Testis (tissue), 3 donors: ENCODE measurements around the gene DIAPH2. TPM values are rescaled to one million over a fixed set of nuclear protein-coding genes. Genes with fewer than 3 reads are reported as not detected.

Experiments used
- DNase-seq: peaks from one replicate; pipeline ENCODE4 v3.0.0-alpha.2; 2019
- H3K27ac ChIP-seq, 2 donors: fragments of 200-600 bp; sonication (generic); one replicate each; pipeline ENCODE4 v1.5.1; 2019
- H3K27me3 ChIP-seq: fragments of 200-600 bp; sonication (generic); one replicate; pipeline ENCODE4 v1.5.1; 2019
- H3K36me3 ChIP-seq: fragments of 200-600 bp; sonication (generic); one replicate; pipeline ENCODE4 v1.5.1; 2017; ENCODE audit warnings: low read depth; ENCODE audit errors: missing control alignments
- H3K4me1 ChIP-seq: fragments of 200-600 bp; sonication (generic); one replicate; pipeline ENCODE4 v1.5.1; 2019
- H3K4me3 ChIP-seq, 2 donors: fragments of 200-600 bp; sonication (generic); one replicate each; pipeline ENCODE4 v1.5.1; 2017 to 2019
- H3K9me3 ChIP-seq: fragments of 200-600 bp; sonication (generic); one replicate; pipeline ENCODE4 v1.5.1; 2017
- POLR2A ChIP-seq: fragments of 450-650 bp; IDR thresholded peaks from one replicate; pipeline ENCODE4 v1.6.1; 2017; ENCODE audit warnings: antibody characterized with exemption, mild to moderate bottlenecking, moderate library complexity
- WGBS, 2 donors: methylation state at CpG; one replicate each; pipeline ENCODE4 v1.1.5; 2018; 5-methylcytosine and 5-hydroxymethylcytosine counted together
- intact Hi-C: fragments of 100-400 bp; cut with DNase I; formaldehyde crosslinking; loops from one replicate; pipeline ENCODE4 v1.15.1; 2023; ENCODE audit warnings: low total_unique reads
- polyA plus RNA-seq: library from polyadenylated mRNA; stranded (reverse); fragments of 350-450 nt; fragmentation: Illumina TruSeq; extraction: RNeasy Lipid Tissue Mini Kit (QIAGEN cat#74804); gene quantifications from one replicate; pipeline ENCODE4 v1.2.3, GENCODE V29; 2014; ENCODE audit warnings: low read depth, low replicate concordance; ENCODE audit not compliant: insufficient read depth
- total RNA-seq, 2 donors: library from RNA; depleted of rRNA; stranded (reverse); fragments of >200 nt; gene quantifications; one replicate each; pipeline ENCODE4 v1.2.3, GENCODE V29; 2016
- TF ChIP-seq, protein P1 (sequence below), 3 experiments: fragments of 450-650 bp in 2 of 3; fragments of 200-600 bp in 1 of 3; sonication (generic) in 1 of 3; IDR thresholded peaks; one replicate each; pipeline ENCODE4 v1.5.1; 2016 to 2019; ENCODE audit warnings: antibody characterized with exemption in 3 of 3, mild to moderate bottlenecking in 2 of 3, moderate library complexity in 1 of 3

DIAPH2 gene
- total and polyA plus RNA-seq, 3 donors from 2014 or later: 13.1 to 68.3 (median 67.4) TPM

- Histone ChIP-seq H3K9me3 (no peaks in the 10 kb centered on the region), H3K4me1 (no peaks in the 10 kb centered on the region), H3K27me3 (no peaks in the 10 kb centered on the region), H3K4me3 (no peak overlapping the region), H3K36me3 (no peaks in the 10 kb centered on the region), H3K27ac (no peak overlapping the region)
- TF ChIP-seq, protein P1, sequence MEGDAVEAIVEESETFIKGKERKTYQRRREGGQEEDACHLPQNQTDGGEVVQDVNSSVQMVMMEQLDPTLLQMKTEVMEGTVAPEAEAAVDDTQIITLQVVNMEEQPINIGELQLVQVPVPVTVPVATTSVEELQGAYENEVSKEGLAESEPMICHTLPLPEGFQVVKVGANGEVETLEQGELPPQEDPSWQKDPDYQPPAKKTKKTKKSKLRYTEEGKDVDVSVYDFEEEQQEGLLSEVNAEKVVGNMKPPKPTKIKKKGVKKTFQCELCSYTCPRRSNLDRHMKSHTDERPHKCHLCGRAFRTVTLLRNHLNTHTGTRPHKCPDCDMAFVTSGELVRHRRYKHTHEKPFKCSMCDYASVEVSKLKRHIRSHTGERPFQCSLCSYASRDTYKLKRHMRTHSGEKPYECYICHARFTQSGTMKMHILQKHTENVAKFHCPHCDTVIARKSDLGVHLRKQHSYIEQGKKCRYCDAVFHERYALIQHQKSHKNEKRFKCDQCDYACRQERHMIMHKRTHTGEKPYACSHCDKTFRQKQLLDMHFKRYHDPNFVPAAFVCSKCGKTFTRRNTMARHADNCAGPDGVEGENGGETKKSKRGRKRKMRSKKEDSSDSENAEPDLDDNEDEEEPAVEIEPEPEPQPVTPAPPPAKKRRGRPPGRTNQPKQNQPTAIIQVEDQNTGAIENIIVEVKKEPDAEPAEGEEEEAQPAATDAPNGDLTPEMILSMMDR (IDR thresholded peaks at IDR 0.05): no peak
- no peak for TF ChIP-seq POLR2A
- intact Hi-C loops: no loop called here
- DNase-seq: no peak
Measured at GRCh38 chrX:97452283-97452682, 767.6 kb downstream of the DIAPH2 start.

DNA sequence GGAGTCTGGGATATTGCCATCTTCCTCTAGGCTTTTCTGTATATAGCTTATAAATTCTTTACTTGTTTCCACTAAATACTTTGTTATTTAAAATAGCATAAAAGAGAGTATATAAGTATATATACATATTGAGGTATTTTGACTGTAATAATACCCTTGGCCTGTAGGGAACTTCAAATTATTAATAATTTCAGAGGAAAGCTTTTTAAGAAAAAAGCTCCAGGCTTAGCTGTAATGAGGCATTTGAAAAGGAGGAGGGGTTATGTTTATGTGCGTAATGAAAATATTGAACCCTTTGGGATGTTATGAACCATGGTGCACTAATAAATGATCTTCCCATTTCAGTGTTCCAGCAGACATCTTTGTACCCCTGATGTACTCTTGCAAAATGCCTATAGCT, 777.1 kb downstream of the DIAPH2 start:
- intact Hi-C loops: no loop called here
- no peaks in the 10 kb centered on the region for H3K9me3 ChIP-seq
- no peak overlapping the region for H3K4me3 ChIP-seq
- no peaks in the 10 kb centered on the region for H3K36me3 ChIP-seq
- TF ChIP-seq, protein P1 (IDR thresholded peaks at IDR 0.05): no peak
- no peak for TF ChIP-seq POLR2A
- no peaks in the 10 kb centered on the region for H3K4me1 ChIP-seq
- 94 to 96% methylated on average over 1 of the region's 1 CpG for WGBS, 2 donors
- H3K27me3 ChIP-seq: no peaks in the 10 kb centered on the region
- DNase-seq: no peak
- H3K27ac ChIP-seq: no peak overlapping the region

- Histone ChIP-seq H3K27ac (no peak overlapping the region), H3K9me3 (no peaks in the 10 kb centered on the region), H3K4me1 (no peaks in the 10 kb centered on the region), H3K4me3 (no peak overlapping the region), H3K27me3 (no peaks in the 10 kb centered on the region), H3K36me3 (no peaks in the 10 kb centered on the region)
- intact Hi-C loops: no loop called here
- no peak for TF ChIP-seq POLR2A
- TF ChIP-seq, protein P1 (IDR thresholded peaks at IDR 0.05): no peak
- 95 to 100% methylated on average over 5 to 6 of the region's 6 CpGs for WGBS, 2 donors
- DNase-seq: no peak
Measured at GRCh38 chrX:97471071-97471470, 786.4 kb downstream of the DIAPH2 start.

DNA sequence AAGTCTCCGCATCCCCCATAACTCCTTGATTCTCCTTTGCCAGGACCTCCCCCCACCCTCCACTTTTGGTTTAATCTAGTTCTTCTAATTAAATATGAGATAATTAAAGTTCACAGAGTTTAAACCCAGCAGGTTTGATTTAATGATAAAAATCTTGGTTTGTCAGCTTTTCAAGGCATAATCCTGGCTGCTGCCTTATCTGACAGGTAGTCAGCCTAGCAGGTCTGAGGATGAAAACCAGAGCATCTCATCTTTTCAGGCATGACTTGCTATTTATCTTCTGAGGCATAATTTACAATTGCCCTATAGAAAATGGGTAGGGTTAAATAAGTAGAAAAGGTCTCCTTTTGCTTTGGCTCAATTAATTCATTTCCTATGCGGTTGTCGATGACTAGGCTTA, 790.3 kb downstream of the DIAPH2 start:
- DNase-seq: no peak
- Histone ChIP-seq H3K27me3 (no peaks in the 10 kb centered on the region), H3K4me1 (no peaks in the 10 kb centered on the region), H3K27ac (no peak overlapping the region), H3K4me3 (no peak overlapping the region), H3K9me3 (no peaks in the 10 kb centered on the region), H3K36me3 (no peaks in the 10 kb centered on the region)
- WGBS, 2 donors: 94 to 95% methylated on average over 3 of the region's 3 CpGs
- no peak for TF ChIP-seq POLR2A
- TF ChIP-seq, protein P1 (IDR thresholded peaks at IDR 0.05): no peak
- intact Hi-C loops: no loop called here

- Histone ChIP-seq H3K9me3 (no peaks in the 10 kb centered on the region), H3K4me1 (no peaks in the 10 kb centered on the region), H3K4me3 (no peak overlapping the region), H3K27ac (no peak overlapping the region), H3K27me3 (no peaks in the 10 kb centered on the region), H3K36me3 (no peaks in the 10 kb centered on the region)
- intact Hi-C loops: no loop called here
- TF ChIP-seq, protein P1 (IDR thresholded peaks at IDR 0.05): no peak
- TF ChIP-seq POLR2A: no peak
- 77 to 84% methylated on average over 3 of the region's 3 CpGs for WGBS, 2 donors
- no peak for DNase-seq
Measured at GRCh38 chrX:97479106-97479890, 794.7 kb downstream of the DIAPH2 start.
